Omental fat pad (tissue), 4 donors: ENCODE data around the gene ATP9A. TPM values are rescaled to one million over a fixed set of nuclear protein-coding genes. Genes with fewer than 3 reads are reported as not detected.
"Not testable (repeated sequence)": the region's sequence is repeated elsewhere in the genome, so short reads cannot be mapped to it uniquely, and the experiment has no call there.

Experiments used
- ATAC-seq: fragments of 150-250 bp; one replicate; pipeline ENCODE4 v1.9.1; 2016; ENCODE audit warnings: mild to moderate bottlenecking, moderate library complexity; ENCODE audit not compliant: low FRiP score
- DNase-seq: peaks from one replicate; pipeline ENCODE4 v3.0.0-alpha.2; 2019; ENCODE audit warnings: low spot score
- total RNA-seq, 4 donors: library from RNA; depleted of rRNA; stranded (reverse); fragments of >200 nt; gene quantifications; one replicate each; pipeline ENCODE4 v1.1.0, GENCODE V29; 2016
- TF ChIP-seq, protein P1 (sequence below), 3 donors: fragments of 450-650 bp; IDR thresholded peaks; one replicate each; pipeline ENCODE4 v1.5.1; 2016 to 2017; ENCODE audit warnings: antibody characterized with exemption in 3 of 3, mild to moderate bottlenecking in 3 of 3, moderate library complexity in 2 of 3

ATP9A gene
- total RNA-seq, 4 donors from 2014 or later: 16.7 to 129 (median 55.0) TPM

DNA sequence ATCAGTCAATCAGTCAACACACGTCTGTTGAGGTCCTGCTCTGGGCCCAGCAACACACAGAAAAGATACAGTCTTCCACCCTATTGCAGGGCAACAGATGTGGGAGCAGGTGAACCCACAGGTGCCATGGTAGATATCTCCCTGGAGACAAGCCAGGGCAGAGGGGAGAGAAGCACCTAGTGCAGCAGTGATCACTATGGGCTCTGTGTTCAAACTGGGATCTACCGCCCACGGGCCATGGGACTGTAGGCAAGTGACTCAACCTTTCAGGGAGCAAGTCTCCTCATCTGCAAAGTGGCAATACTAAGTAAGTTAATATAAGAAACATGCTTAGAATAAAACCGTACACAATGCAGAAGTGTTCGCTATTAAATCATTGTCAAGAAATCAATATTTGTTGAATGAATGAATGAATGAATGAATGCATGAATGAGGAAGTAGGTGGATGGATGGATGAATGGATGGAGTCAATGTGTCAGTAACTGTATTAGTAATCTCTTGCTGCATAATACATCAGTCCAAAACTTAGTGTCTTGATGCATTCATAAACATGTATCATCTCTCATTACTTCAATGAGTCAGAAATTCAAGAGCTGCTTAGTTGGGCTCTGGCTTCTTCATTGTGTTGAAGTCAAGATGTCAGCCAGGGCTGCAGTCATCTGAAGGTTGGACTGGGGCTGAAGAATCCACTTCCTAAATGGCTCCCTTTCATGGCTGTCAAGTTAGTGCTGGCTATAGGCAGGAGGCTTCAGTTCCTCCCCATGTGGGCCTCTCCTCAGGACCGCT lies 193.7 kb downstream of the ATP9A start:
- TF ChIP-seq, protein P1, sequence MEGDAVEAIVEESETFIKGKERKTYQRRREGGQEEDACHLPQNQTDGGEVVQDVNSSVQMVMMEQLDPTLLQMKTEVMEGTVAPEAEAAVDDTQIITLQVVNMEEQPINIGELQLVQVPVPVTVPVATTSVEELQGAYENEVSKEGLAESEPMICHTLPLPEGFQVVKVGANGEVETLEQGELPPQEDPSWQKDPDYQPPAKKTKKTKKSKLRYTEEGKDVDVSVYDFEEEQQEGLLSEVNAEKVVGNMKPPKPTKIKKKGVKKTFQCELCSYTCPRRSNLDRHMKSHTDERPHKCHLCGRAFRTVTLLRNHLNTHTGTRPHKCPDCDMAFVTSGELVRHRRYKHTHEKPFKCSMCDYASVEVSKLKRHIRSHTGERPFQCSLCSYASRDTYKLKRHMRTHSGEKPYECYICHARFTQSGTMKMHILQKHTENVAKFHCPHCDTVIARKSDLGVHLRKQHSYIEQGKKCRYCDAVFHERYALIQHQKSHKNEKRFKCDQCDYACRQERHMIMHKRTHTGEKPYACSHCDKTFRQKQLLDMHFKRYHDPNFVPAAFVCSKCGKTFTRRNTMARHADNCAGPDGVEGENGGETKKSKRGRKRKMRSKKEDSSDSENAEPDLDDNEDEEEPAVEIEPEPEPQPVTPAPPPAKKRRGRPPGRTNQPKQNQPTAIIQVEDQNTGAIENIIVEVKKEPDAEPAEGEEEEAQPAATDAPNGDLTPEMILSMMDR (IDR thresholded peaks at IDR 0.05): no peak
- no peak for DNase-seq
- no peak for ATAC-seq

DNA sequence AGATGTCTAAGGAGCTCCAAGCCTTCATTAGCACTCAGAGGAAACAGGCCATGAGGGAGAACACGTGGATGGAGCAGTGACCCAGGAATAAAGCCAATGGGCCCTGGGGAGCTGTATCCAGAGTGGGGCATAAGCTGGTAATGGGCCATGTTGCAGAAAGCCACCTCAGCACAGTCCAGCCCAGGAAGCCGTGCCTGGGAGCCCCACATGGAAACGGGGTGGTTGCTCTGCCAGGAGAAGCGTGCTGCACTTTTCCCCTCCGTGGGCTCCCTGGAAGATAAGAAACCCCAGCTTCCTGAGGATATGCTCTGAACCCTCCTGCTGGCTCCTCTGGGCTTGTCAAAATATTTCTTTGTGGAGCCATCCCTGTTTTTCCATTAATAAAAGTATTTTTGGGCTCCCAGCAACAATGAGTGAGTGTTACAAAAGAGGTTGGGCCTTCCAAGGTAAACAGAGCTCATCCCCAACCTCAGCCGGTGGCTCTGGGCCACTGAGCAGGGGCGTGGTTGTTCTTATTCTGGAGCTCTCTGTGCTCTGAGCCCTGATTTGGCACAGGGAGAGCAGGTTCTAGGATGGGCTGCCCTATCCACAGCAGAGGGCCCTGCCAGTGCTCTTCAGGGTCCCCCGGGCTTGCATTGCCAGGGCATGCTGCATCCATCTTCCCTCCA lies 194.5 kb downstream of the ATP9A start:
- DNase-seq (no peak), ATAC-seq (no peak)
- TF ChIP-seq, protein P1 (IDR thresholded peaks at IDR 0.05): no peak

DNA sequence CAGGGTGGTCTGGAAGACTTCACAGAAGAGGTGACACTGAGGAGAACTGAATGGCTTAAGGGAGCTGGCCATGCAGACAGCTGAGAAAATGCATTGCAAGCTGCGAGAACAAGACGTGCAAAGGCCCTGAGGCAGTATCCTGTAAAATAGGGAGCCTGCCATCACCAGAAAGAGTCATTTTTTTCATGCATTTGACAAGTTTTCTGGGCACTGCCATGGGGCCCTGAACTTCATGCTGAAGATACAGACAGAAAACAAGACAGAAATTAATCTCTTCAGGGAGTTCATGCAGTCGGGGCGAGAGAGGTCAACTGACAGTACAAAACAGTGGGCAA lies 196.8 kb downstream of the ATP9A start:
- no peak for ATAC-seq
- TF ChIP-seq, protein P1 (IDR thresholded peaks at IDR 0.05): no peak
- no peak for DNase-seq

DNA sequence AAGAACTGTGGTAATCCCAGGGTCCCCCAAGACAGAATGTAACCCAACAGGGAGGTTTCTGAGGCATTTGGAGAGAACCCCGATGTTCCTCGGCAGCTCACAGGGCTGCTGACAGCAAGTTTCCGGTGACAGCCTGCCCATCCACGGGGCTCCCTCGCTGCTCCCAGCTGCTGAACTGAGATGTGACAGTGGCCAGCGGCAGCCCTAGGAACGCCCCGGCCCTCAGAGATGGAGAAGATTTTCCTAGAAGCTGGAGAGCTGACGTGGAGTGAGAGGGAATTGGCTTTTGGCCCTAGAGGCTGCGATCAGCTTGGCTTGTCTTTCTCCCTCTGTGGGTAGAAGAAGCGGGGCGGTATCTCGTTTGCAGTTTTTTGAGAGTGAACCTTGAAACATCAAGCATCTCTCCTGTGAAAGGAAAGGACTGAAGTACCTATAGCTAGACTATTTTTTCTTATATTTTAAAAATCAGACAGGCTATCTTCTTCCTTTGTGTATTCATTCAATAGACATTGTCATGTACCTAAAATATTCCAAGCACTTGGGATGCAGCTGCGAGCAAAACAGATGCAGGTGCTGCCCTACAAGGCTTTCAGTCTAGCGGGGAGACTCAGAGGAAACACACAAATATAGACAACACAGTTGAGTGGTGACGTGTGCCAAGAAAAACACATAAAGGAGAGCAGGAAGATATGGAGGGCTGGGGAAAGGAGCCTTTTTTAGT lies 197.3 kb downstream of the ATP9A start:
- DNase-seq: no peak
- TF ChIP-seq, protein P1 (IDR thresholded peaks at IDR 0.05): no peak
- no peak for ATAC-seq

DNA sequence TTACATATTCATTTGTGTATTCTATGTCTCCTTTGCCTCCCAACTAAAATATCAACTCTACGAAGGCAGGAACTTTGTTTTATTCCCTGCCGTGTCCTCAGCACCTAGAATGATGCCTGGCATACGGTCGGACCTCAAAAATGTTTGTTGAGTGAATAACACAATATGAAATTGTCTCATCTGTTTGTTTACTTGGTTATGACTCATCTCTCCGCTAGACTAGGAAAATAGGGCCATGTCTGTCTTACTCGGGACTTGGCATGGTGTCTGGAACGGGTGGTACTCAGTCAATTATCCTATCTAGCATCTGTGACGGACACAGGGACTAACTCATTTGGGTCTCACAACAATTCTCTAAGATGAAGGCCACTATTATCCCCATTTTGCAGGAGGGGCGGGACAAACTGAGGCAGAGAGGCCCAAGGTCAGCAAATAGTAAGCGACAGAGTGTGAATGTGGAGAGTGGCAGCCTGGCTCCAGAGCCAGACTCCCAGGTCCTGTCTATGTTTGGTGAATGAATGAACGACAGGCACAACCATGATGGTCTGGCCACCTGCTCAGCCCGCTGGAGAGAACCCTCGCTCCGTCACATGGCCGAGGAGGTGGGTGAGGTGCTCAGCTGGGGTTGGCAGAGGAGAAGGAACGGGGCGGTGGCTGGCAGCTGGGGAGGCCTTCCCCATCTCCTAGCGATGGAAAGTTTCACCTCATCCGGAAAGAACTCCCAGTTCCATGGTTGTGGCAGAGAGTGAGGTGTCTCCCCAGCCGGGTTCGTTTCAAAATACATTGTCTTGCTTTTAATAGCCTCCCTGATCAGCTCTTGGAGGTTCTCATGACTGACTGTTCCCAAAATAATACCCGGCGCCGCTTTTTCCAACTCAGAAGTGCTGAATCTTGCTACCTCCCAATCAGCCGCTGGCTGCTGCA lies 198.1 kb downstream of the ATP9A start:
- DNase-seq (no peak), ATAC-seq (no peak)

DNA sequence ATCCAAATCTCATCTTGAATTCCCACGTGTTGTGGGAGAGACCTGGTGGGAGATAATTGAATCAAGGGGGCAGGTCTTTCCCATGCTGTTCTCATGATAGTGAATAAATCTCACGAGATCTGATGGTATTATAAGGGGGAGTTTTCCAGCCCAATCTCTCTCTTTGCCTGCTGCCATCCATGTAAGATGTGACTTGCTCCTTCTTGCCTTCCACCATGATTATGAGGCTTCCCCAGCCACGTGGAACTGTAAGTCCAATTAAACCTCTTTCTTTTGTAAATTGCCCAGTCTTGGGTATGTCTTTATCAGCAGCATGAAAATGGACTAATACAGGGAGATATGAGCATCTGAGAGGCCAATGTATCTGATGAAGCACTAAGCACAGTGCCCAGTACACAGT lies 199.7 kb downstream of the ATP9A start:
- not testable (repeated sequence) for DNase-seq, ATAC-seq

More for the DNA sequence above, 198.1 kb downstream of the ATP9A start:
- TF ChIP-seq, protein P1 (IDR thresholded peaks at IDR 0.05): no peak
